ENCODE data around the gene ZFP42.
"Not testable (repeated sequence)": the region's sequence is repeated elsewhere in the genome, so short reads cannot be mapped to it uniquely, and the experiment has no call there.

The ZFP42 gene

GRCh38 chr4:187983746-187984145 is 11.8 kb upstream of the ZFP42 start:
- no peaks in the 10 kb centered on the region for H3K4me1 ChIP-seq
- no peak for TF ChIP-seq CTCF (IDR thresholded peaks at IDR 0.05; ENCODE audit: low read depth, low read length)

DNA sequence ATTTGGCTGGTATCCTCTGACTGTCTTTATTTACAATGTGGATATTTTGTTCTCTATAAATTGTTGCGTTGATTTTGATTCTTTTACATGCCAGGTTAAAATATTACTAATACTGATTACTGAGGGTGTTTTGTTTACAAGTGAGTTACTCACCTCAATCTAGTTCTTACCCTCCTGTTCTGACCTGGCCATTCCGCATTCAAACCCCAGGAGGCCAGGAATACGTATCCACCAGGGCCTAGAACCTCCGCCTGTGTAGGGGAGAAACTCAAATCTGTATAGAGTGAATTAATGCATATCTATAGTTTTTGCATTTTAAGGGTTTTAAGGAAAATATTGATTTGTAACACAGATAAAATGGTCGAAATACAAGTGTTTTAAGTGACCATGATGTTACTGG is 2.6 kb upstream of the ZFP42 start:
- Histone ChIP-seq H3K36me3 (no peaks in the 10 kb centered on the region), H3K27me3 (no peaks in the 10 kb centered on the region), H3K4me3 (ENCODE audit: low read depth, low read length) (no peak overlapping the region), H3K9me3 (no peaks in the 10 kb centered on the region), H3K4me1 (no peaks in the 10 kb centered on the region)
- TF ChIP-seq CTCF (IDR thresholded peaks at IDR 0.05; ENCODE audit: low read depth, low read length): no peak
- no peak for DNase-seq

More at GRCh38 chr4:187983746-187984145, 11.8 kb upstream of the ZFP42 start:
- Histone ChIP-seq H3K4me3 (ENCODE audit: low read depth, low read length) (no peak overlapping the region), H3K9me3 (no peaks in the 10 kb centered on the region; the same call in none of the 2 replicates), H3K27me3 (no peaks in the 10 kb centered on the region), H3K36me3 (no peaks in the 10 kb centered on the region)
- DNase-seq: no peak

- no peak for DNase-seq
- no peaks in the 10 kb centered on the region for H3K9me3 ChIP-seq
- H3K36me3 ChIP-seq: no peaks in the 10 kb centered on the region
- no peaks in the 10 kb centered on the region for H3K27me3 ChIP-seq
- no peak overlapping the region for H3K4me3 ChIP-seq (ENCODE audit: low read depth, low read length)
- TF ChIP-seq CTCF (IDR thresholded peaks at IDR 0.05; ENCODE audit: low read depth, low read length): peak; percentile 30
- no peaks in the 10 kb centered on the region for H3K4me1 ChIP-seq
These were observed 1.7 kb upstream of the ZFP42 start for GRCh38 chr4:187993827-187994226.

- TF ChIP-seq CTCF (IDR thresholded peaks at IDR 0.05; ENCODE audit: low read depth, low read length): no peak
- H3K4me1 ChIP-seq: no peaks in the 10 kb centered on the region
- no peaks in the 10 kb centered on the region for H3K27me3 ChIP-seq
- no peaks in the 10 kb centered on the region for H3K9me3 ChIP-seq
- no peak overlapping the region for H3K4me3 ChIP-seq (ENCODE audit: low read depth, low read length)
- H3K36me3 ChIP-seq: no peaks in the 10 kb centered on the region
- DNase-seq: no peak
These were observed 1.1 kb downstream of the ZFP42 start for GRCh38 chr4:187996502-187997177.

- H3K4me1 ChIP-seq; H3K27me3 ChIP-seq; DNase-seq; H3K36me3 ChIP-seq; H3K4me3 ChIP-seq (ENCODE audit: low read depth, low read length); H3K9me3 ChIP-seq: not testable (repeated sequence)
These were observed 2.4 kb downstream of the ZFP42 start for GRCh38 chr4:187997991-187998390.

GRCh38 chr4:187999406-187999932 is 3.9 kb downstream of the ZFP42 start:
- TF ChIP-seq CTCF (IDR thresholded peaks at IDR 0.05; ENCODE audit: low read depth, low read length): no peak
- Histone ChIP-seq H3K4me1 (no peaks in the 10 kb centered on the region), H3K4me3 (ENCODE audit: low read depth, low read length) (no peak overlapping the region), H3K9me3 (no peaks in the 10 kb centered on the region; the same call in 1 of the 2 replicates), H3K36me3 (no peaks in the 10 kb centered on the region), H3K27me3 (no peaks in the 10 kb centered on the region)
- DNase-seq: no peak

All from BE2C (cell line).